ENCODE measurements around the gene PPP4R2.

DNA sequence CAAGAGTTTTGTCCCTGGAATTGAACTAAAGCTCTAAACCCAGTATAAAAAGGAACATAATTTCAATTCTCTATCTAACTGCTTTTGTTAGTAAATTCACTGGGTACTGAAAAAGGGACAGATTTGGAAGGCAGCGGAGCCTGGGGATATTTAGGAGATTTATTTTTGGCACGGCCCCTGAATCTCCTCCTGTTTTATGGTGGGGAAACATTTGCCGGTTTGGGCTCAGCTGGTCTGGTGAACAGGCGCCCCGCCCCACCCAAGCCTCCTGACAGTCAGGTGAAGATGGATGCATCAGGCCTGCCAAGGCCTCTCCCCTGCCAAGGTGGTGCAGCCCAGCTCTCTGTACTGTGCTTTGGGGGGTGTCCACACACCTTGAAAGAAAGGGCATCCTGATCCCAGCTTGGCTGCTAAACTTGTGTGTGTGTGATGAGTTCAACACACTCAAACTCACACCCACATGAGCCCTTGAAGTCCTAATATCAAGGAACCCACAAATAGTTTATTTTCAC lies 111.1 kb downstream of the PPP4R2 start:
- TF ChIP-seq, protein P1, sequence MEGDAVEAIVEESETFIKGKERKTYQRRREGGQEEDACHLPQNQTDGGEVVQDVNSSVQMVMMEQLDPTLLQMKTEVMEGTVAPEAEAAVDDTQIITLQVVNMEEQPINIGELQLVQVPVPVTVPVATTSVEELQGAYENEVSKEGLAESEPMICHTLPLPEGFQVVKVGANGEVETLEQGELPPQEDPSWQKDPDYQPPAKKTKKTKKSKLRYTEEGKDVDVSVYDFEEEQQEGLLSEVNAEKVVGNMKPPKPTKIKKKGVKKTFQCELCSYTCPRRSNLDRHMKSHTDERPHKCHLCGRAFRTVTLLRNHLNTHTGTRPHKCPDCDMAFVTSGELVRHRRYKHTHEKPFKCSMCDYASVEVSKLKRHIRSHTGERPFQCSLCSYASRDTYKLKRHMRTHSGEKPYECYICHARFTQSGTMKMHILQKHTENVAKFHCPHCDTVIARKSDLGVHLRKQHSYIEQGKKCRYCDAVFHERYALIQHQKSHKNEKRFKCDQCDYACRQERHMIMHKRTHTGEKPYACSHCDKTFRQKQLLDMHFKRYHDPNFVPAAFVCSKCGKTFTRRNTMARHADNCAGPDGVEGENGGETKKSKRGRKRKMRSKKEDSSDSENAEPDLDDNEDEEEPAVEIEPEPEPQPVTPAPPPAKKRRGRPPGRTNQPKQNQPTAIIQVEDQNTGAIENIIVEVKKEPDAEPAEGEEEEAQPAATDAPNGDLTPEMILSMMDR (IDR thresholded peaks at IDR 0.05), result no peak
- TF ChIP-seq POLR2A (IDR thresholded peaks at IDR 0.05), result no peak
